Endothelial cell of umbilical vein (primary cell): ENCODE data around the gene DNAH11. TPM values are rescaled to one million over a fixed set of nuclear protein-coding genes. Genes with fewer than 3 reads are reported as not detected.

ENCODE experiments used
- BruUV-seq: library from RNA; stranded (reverse); fragments of 400-500 nt; replicated peaks from 2 replicates; lab custom pipeline; 2021; lab: Mats Ljungman, UMichigan
- CTCF ChIA-PET: fragments of 300-600, 350-600 bp; sonication (Branson Sonifier 250); formaldehyde crosslinking; loops from one replicate; lab custom pipeline; 2021; ENCODE audit warnings: antibody characterized with exemption, inconsistent platforms; lab: Charles Lee
- POLR2A ChIA-PET: fragments of 300-600, 350-600 bp; sonication (Branson Sonifier 250); formaldehyde crosslinking; loops from one replicate; lab custom pipeline; 2021; ENCODE audit warnings: antibody characterized with exemption, inconsistent platforms; lab: Charles Lee
- DNase-seq: peaks from one replicate; pipeline ENCODE4 v3.0.0-alpha.2; 2011; ENCODE audit warnings: low read depth, low spot score
- FAIRE-seq: peaks from 2 replicates; lab custom pipeline; 2011; peaks lifted over from hg19 to GRCh38; lab: Jason Lieb, UNC
- H2AFZ ChIP-seq: 2 replicates; pipeline ENCODE4 v1.6.0; 2012; ENCODE audit warnings: low read depth, low read length, control low read depth, inconsistent platforms
- H3K27ac ChIP-seq: 2 replicates; pipeline ENCODE4 v1.5.1; 2011; ENCODE audit warnings: low read depth, mild to moderate bottlenecking, control low read depth, low read length, moderate library complexity; ENCODE audit not compliant: insufficient read depth
- H3K27me3 ChIP-seq, 2 experiments: 2 replicates each; pipeline versions ENCODE4 v1.6.0 to v1.6.1; 2011; ENCODE audit warnings: low read length in 2 of 2, mixed read lengths in 1 of 2; ENCODE audit not compliant: control insufficient read depth in 2 of 2, insufficient read depth in 2 of 2
- H3K36me3 ChIP-seq, 2 experiments: 2 replicates in 1 of 2; 3 replicates in 1 of 2; pipeline ENCODE4 v1.5.1; 2011; ENCODE audit warnings: low read length in 2 of 2, mild to moderate bottlenecking in 1 of 2, moderate library complexity in 1 of 2; ENCODE audit not compliant: control insufficient read depth in 2 of 2, insufficient read depth in 2 of 2; ENCODE audit errors: extremely low read depth in 1 of 2
- H3K4me1 ChIP-seq: 3 replicates; pipeline ENCODE4 v1.5.1; 2011; ENCODE audit warnings: mild to moderate bottlenecking, low read length; ENCODE audit not compliant: control insufficient read depth, insufficient read depth; ENCODE audit errors: extremely low read depth
- H3K4me2 ChIP-seq: 2 replicates; pipeline ENCODE4 v1.6.1; 2011; ENCODE audit warnings: low read length, control low read depth, mixed read lengths; ENCODE audit not compliant: insufficient read depth
- H3K4me3 ChIP-seq, 3 experiments: fragments of 200-600 bp in 1 of 3; sonication (generic), shearing (Covaris generic) in 1 of 3; replicated peaks in 1 of 3; 2 replicates each; pipeline ENCODE4 v1.5.1; 2011 to 2016; ENCODE audit warnings: control low read depth in 3 of 3, low read length in 3 of 3, mild to moderate bottlenecking in 2 of 3, inconsistent platforms in 1 of 3, low read depth in 1 of 3, moderate library complexity in 1 of 3; ENCODE audit not compliant: insufficient read depth in 1 of 3
- H3K79me2 ChIP-seq: 2 replicates; pipeline ENCODE4 v1.6.0; 2012; ENCODE audit warnings: low read length, inconsistent platforms; ENCODE audit not compliant: control insufficient read depth, insufficient read depth
- H3K9ac ChIP-seq: replicated peaks from 2 replicates; pipeline ENCODE3; 2011; ENCODE audit warnings: low read length, control low read depth; ENCODE audit not compliant: insufficient read depth; ENCODE audit errors: extremely low read depth
- H3K9me1 ChIP-seq: replicated peaks from 3 replicates; pipeline ENCODE4 v1.6.0; 2011; ENCODE audit warnings: mild to moderate bottlenecking, low read length; ENCODE audit not compliant: control insufficient read depth, insufficient read depth; ENCODE audit errors: extremely low read depth
- H3K9me3 ChIP-seq: replicated peaks from 2 replicates; pipeline ENCODE4 v1.5.1; 2012; ENCODE audit warnings: low read length, inconsistent platforms; ENCODE audit not compliant: control insufficient read depth, insufficient read depth
- H4K20me1 ChIP-seq: replicated peaks from 2 replicates; pipeline ENCODE3; 2011; ENCODE audit warnings: mild to moderate bottlenecking, low read length; ENCODE audit not compliant: control insufficient read depth, insufficient read depth; ENCODE audit errors: extremely low read depth
- FOS ChIP-seq: IDR thresholded peaks from 2 replicates; pipeline ENCODE4 v1.6.1; 2011; ENCODE audit warnings: mild to moderate bottlenecking, low read length, moderate library complexity, borderline replicate concordance; ENCODE audit not compliant: insufficient read depth
- GATA2 ChIP-seq: IDR thresholded peaks from 2 replicates; pipeline ENCODE4 v1.7.0; 2011; ENCODE audit warnings: low read depth, mild to moderate bottlenecking, moderate library complexity, mixed read lengths, low read length; ENCODE audit not compliant: insufficient read length, insufficient read depth
- JUN ChIP-seq: IDR thresholded peaks from 2 replicates; pipeline ENCODE4 v1.6.1; 2011; ENCODE audit warnings: borderline replicate concordance, low read depth; ENCODE audit not compliant: insufficient read length, insufficient read depth
- MYC ChIP-seq: IDR thresholded peaks from one replicate; pipeline ENCODE4 v1.6.1; 2011; ENCODE audit warnings: mild to moderate bottlenecking, low read depth, low read length
- POLR2A ChIP-seq: IDR thresholded peaks from 2 replicates; pipeline ENCODE4 v1.6.1; 2012; ENCODE audit warnings: low read depth, mild to moderate bottlenecking, control low read depth, low read length
- POLR2AphosphoS5 ChIP-seq: IDR thresholded peaks from 2 replicates; pipeline ENCODE4 v1.6.1; 2012; ENCODE audit warnings: low read depth, mild to moderate bottlenecking, control low read depth, low read length, moderate library complexity; ENCODE audit not compliant: insufficient read depth
- dilution Hi-C: fragments of 300-500 bp; cut with MboI; formaldehyde crosslinking; loops from one replicate; pipeline ENCODE4 v1.15.0; 2019; ENCODE audit warnings: low sequenced_read_pairs; ENCODE audit not compliant: extremely low pct_ligation_motif_present
- intact Hi-C: fragments of 100-400 bp; cut with micrococcal nuclease; formaldehyde crosslinking; loops from one replicate; pipeline ENCODE4 v1.10.0; 2022
- polyA plus RNA-seq, 4 experiments: library from polyadenylated mRNA; depleted of rRNA in 3 of 4; stranded (reverse) in 3 of 4; unstranded in 1 of 4; fragments of >200 nt; gene quantifications; 2 replicates each; pipeline versions ENCODE4 v1.2.1 to v1.2.3, GENCODE V29; 2011 to 2012; ENCODE audit warnings: missing spikeins in 1 of 4
- total RNA-seq: library from RNA; stranded (reverse); gene quantifications from 2 replicates; pipeline ENCODE4 v1.2.3, GENCODE V29; 2021
- TF ChIP-seq, protein P1 (sequence below), 2 donors: IDR thresholded peaks; 1 replicate in 1 of 2; 2 replicates in 1 of 2; pipeline ENCODE4 v1.5.1; 2011; ENCODE audit warnings: low read length in 2 of 2, mild to moderate bottlenecking in 2 of 2, moderate library complexity in 2 of 2, control low read depth in 1 of 2, inconsistent platforms in 1 of 2, low read depth in 1 of 2; ENCODE audit not compliant: insufficient read depth in 1 of 2; ENCODE audit errors: extremely low read depth in 1 of 2
- TF ChIP-seq, protein P2 (sequence below): IDR thresholded peaks from 2 replicates; pipeline ENCODE4 v1.6.1; 2011; ENCODE audit not compliant: insufficient read depth, insufficient read length

DNAH11 gene
- total and polyA plus RNA-seq, 2 donors (not counting 3 experiments of a cell fraction or from before 2014, with no cell fraction given): 0.69 to 0.91 TPM

DNA sequence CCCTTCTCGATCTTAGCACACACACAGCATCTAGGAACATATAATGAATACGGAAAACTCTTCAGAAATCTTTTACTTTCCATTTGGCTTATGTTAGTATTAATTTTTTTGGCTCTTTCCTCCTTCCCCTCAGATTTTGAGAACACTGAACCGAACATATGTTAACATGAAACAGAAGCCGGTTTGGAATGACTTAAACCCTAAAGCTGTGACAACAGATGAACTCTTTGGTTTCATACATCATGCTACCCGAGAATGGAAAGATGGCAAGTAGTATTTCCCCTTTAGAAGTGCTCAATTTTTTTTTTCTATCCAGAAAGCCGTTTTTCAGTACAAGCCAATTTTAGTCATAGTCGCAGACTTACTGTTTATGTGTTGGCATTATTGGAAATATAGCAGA is 164.7 kb downstream of the DNAH11 start:
- H3K27me3 ChIP-seq: peaks cover 0 to 2% of the 10 kb centered on the region in 2 experiments
- FAIRE-seq (no peak), DNase-seq (no peak)
- no peaks in the 10 kb centered on the region for H3K4me1 ChIP-seq
- no peaks in the 10 kb centered on the region for H3K9me1 ChIP-seq
- no peak overlapping the region for H3K4me2 ChIP-seq
- H3K4me3 ChIP-seq: no peak overlapping the region
- H4K20me1 ChIP-seq: no peaks in the 10 kb centered on the region
- ChIA-PET POLR2A (no interaction called here), CTCF (no interaction called here)
- no peaks in the 10 kb centered on the region for H3K36me3 ChIP-seq
- H2AFZ ChIP-seq: no peak overlapping the region
- no TSS peak for BruUV-seq
- H3K79me2 ChIP-seq: no peaks in the 10 kb centered on the region
- intact Hi-C loops: no loop called here
- H3K9me3 ChIP-seq: no peaks in the 10 kb centered on the region
- no peak overlapping the region for H3K9ac ChIP-seq
- TF ChIP-seq MYC (no peak), POLR2A (no peak), GATA2 (no peak), FOS (no peak), POLR2AphosphoS5 (no peak), JUN (no peak)
- TF ChIP-seq, protein P1, sequence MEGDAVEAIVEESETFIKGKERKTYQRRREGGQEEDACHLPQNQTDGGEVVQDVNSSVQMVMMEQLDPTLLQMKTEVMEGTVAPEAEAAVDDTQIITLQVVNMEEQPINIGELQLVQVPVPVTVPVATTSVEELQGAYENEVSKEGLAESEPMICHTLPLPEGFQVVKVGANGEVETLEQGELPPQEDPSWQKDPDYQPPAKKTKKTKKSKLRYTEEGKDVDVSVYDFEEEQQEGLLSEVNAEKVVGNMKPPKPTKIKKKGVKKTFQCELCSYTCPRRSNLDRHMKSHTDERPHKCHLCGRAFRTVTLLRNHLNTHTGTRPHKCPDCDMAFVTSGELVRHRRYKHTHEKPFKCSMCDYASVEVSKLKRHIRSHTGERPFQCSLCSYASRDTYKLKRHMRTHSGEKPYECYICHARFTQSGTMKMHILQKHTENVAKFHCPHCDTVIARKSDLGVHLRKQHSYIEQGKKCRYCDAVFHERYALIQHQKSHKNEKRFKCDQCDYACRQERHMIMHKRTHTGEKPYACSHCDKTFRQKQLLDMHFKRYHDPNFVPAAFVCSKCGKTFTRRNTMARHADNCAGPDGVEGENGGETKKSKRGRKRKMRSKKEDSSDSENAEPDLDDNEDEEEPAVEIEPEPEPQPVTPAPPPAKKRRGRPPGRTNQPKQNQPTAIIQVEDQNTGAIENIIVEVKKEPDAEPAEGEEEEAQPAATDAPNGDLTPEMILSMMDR (IDR thresholded peaks at IDR 0.05; ENCODE audit: extremely low read depth in 1 of 2, insufficient read depth in 1 of 2, low read depth in 1 of 2, low read length in 2 of 2): no peak
- TF ChIP-seq, protein P2, sequence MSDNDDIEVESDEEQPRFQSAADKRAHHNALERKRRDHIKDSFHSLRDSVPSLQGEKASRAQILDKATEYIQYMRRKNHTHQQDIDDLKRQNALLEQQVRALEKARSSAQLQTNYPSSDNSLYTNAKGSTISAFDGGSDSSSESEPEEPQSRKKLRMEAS: no peak
- no peak overlapping the region for H3K27ac ChIP-seq
- dilution Hi-C loops: no loop called here
